CD4-positive, alpha-beta T cell treated with Interleukin-10 for 1 hour (primary cell): Measurements from ENCODE around the gene TMEM221.

Experiments
- DNase-seq: peaks from one replicate; pipeline ENCODE4 v3.0.0-alpha.2; 2020

The TMEM221 gene

DNA sequence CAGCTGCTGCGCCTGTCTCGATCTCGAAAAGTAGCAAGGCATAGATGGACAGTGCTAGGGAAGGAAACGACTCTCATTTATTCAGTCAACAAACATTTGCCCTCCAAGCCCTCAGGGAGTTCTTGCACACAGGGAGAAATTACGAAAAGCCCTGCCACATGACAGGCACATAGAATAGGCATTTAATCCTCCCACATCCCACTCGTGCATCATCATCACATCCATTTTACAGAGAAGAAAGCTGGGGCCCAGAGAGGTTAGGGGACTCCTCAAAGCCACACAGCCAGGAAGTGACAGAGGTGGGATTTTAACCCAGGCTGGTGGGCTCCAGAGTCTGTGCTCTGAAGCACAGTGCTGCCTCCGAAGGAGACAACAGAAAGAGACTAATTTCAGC, 11.6 kb downstream of the TMEM221 start:
- DNase-seq: no peak

DNA sequence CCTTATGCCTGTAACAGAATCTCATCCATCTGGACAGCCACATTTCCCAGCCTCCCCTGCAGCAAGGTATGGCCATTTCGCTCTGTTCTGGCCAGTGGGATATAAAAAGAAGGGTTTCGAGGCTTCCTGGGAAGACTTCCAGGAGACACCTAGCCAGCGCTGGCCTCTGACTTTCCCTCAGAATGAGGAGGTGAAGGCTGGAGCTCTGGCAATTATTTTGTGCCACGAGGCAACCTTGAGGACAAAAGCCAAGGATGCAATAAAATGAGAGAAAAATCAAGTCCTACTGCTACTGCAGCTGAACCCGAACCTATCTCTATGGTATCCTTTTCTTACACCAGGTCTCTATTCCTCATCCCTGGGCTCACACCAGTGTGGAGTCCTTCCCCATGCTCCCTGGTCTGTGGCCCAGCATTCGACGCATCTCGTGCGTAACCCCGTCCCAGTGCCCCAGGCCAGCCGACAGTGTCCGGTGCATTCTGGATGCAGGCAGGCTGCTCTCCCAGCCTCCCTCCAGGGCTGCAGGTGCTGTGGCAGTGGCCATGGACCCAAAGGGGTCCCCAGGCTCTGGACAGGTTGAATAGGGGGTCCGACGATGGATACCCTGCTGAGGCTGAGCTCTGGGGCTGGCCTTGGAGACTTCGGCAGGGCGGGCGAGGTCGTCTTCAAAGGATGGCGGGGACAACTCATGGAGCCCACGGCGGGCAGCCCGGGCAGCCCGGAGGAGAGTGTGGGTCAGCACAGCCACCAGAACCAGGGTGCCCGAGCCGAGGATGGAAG, 12.2 kb downstream of the TMEM221 start:
- no peak for DNase-seq

DNA sequence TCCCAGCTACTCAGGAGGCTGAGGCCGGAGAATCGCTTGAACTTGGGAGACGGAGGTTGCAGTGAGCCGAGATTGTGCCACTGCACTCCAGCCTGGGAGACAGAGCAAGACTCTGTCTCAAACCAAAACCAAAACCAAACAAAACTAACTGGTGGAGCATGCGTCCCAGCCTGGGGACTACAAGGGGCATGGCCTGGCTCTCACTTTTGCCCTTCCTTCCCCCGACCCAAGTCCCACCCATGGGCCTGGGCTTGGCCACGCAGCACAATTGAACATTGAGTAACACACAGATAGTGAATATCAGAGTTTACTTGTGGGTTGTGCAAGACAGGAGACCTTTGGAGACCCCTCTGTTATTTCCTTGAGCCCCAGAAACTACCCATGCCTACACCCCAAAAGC, 13.2 kb downstream of the TMEM221 start:
- DNase-seq: no peak

DNA sequence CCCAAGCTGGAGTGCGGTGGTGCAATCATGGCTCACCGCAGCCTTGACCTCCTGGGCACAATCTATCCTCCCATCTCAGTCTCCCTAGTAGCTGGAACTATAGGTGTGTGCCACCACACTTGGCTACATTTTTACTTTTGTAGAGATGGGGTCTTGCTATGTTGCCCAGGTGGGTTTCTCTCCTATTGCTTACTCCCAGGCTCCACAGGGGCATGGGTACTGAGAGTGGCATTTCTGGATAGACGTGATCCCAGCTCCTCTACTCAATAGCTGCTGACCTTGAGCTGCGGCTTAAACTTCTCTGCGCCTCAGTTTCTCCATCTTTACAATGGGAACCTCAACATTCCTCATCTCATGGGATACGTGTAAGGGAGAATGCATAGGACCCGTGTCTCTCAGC, 17.1 kb downstream of the TMEM221 start:
- DNase-seq: no peak

DNA sequence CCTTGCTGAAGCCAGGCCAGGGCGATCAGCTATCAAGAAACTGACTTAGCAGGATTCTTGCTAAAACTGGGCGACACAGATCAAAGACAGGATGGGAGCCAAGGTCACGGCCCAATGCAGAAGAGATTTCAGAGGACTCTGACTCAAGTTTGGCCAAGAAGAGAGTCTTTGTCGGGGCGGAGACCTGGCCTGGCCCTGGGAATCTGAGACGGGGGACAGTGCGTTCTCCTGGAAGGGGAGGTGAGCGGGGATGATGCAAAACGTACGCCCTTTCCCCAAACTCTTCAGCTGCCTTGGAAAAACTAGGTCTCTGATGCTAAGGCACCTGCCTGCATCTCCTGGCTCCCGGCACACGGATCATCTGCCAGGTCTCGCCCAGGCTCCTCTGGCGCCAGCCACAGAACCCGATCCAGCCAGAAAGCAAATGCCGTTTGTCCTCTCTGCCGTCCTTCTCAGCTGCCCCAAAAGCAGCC, 18.8 kb downstream of the TMEM221 start:
- no peak for DNase-seq

DNA sequence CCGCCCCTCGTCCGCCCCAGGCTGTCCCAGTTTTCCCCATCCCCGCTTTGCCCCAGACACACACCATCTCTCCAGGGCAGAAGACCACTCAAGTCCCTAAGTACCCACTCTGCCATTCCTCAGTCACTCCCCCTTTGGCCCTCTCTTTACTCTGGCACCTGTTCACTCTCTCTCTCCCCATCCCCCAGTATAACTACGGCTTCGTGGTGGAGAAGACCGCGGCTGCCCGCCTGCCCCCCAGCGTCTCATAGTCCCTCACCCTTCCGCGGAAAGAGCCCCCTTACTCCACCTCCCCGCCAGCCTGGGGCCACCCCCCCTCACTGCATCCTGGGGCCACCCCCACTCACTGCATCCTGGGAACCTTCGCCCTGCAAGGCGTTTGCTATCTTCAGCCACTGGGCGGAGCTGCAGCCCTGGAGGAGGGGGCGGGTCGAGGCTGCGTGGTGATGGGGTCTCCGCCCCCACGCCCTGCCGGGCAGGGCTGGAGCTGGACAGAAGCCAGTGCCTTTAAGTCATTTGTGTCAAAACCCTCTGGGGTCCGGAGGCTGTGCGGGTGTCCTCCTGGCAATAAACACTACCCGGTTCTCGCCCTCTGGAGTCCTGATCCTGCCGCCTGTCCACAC, 23.6 kb downstream of the TMEM221 start:
- DNase-seq: peak; percentile 29

DNA sequence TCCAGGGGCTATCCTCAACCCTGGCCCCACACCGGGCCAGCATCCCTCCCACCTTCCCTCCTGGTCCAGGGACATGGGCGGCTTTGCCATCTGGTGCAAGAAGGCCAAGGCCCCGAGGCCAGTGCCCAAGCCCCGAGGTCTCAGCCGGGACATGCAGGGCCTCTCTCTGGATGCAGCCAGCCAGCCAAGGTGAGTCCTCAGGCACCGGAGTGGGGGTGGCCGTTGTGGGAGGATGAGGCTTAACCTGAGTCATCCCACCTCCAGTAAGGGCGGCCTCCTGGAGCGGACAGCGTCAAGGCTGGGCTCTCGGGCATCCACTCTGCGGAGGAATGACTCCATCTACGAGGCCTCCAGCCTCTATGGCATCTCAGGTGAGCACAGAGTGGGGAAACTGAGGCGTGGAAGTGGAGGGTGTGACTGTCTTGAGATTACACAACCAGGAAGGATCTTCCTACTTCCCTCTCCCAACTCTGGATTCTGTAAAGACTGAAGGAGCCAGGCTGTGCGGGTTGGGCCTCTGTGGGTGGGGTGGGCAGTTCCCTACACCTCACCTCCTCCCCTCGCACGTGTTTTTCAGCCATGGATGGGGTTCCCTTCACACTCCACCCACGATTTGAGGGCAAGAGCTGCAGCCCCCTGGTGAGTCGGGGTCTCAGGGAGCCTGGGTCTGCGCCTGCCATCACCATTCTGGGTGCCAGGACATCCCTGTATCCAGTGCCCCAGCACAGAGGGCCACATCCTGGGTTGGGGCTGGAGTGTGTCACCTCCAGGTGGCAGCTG, 24.8 kb downstream of the TMEM221 start:
- DNase-seq: no peak

DNA sequence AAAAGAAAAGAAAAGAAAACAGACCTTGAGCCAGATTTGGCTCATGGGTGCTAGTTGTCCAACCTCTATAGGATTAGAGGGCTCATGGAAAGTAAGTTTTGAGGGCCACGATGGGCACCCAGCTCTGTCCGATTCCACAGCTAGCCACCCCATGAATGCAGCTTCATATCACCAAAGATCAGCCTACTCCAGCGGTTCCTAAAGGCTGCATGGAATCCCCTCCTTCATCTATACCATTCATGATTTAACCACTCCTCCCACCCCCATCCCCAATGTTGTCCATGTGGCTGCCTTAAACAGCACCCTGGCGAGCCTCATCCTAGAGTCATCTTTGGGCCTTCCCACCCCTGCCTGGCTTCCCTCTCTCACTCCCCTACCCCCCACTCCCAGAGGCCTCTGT, 26.5 kb downstream of the TMEM221 start:
- DNase-seq: no peak

DNA sequence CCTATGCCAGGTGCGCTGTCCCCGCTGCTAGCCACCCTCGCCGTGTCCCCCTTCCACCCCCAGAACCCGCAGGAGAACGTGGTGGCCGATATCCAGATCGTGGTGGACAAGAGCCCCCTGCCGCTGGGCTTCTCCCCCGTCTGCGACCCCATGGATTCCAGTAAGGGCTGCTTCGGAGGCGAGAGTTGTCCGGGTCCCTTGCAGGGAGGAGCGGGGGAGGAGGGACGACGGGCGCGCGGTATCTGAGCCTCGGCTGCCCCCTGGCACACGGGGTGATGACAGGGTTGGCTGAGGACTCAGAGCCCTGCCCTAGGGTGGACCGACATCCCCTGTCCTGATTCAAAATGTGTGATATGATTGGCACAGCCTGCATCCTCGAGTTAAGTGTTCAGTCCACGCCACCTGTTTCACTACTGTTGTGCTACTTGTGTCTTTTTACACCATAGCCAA, 28.0 kb downstream of the TMEM221 start:
- peak; percentile 32 for DNase-seq

DNA sequence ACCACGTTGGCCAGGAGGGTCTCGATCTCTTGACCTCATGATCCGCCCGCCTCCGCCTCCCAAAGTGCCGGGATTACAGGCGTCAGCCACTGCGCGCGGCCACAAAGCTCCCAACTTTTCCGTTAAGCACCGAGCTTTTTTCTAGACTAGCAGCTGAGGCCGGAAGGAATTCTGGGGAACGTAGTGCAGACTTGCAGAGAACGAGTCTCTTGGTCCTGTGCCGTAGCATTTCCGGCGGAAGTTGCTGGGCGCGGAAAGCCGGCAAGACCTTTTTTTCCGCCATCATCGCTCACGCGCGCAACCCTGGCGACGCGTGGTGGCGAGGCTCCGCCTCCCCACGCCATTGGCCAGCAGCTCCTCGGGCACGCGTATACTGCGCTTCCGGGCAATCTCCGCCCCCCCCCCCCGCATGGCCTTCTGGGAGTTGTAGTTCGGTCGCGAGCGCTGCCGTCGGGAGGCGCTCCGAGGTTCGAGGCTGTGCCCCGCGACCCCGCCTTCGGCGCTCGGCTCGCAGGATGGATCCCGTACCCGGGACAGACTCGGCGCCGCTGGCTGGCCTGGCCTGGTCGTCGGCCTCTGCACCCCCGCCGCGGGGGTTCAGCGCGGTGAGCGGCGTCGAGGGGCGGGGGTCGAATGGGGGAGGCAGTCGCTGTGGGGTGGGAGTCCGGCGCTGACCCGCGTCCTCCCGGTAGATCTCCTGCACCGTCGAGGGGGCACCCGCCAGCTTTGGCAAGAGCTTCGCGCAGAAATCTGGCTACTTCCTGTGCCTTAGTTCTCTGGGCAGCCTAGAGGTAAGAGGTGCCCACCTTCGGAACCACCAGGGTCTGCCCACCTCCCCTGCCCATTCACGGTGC, 28.6 kb downstream of the TMEM221 start, which contains the start of gene MVB12A:
Gene MVB12A (plus strand): TSS at position 427 of the 854 bp plus-strand sequence. CDS start 89 bp downstream, at position 516.
- DNase-seq: peak; percentile 97

DNA sequence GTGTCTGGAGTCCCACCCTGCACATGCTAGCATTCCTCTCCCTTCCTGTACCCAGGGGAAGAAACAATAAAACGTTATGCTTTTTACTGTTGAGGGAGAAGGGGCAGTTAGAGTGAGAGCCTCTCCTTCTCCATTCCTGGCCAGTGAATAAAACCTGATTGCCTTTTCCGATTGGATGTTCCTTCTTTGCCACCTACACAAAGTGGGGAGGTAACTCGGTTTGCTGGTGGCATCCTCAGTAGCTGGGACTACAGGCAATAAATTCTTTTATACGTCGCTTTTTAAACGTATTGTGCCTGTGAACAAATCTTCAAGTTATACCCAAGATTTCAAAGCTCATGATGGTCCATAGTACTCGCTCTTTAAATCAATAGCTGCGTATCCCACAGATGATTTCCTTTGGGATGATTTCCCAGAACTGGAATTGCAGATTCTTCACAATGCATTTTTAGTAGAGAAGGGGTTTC, 29.3 kb downstream of the TMEM221 start:
- no peak for DNase-seq

DNA sequence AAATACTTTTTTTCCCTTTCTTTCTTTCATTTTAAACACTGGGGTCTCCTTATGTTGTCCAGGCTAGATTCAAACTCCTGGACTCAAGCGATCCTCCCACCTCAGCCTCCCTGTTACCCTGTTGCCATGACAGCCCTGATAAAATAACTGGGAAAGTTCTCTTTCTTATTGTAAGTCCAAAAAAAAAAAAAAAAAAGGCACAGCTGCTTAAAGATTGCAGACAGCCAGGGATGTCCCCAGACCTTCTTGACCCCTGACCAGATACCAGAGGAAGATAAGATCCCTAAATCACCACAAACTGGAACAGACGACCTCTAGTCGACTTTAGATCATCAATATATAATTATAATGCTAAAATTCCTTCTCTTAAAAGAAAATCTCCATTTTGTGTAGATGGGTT, 29.8 kb downstream of the TMEM221 start:
- no peak for DNase-seq

DNA sequence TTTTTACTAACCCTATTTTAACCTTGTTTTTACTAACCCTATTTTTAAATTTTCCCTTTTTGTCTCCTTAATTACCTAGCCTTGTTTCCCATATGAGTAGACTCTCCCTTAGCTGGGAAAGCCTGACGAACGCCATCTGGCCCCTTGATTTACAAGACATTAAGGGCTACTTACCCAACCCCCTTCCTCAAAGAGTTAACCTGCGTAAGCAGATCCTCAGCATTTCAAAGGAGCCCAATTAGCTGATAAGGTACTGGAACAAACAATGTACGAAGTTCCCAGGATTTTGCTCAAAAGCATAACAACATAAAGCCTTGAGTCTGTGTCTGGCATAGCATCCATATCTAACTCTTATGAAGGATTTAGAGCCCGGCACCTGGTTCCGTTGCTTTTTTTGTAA, 33.3 kb downstream of the TMEM221 start:
- no peak for DNase-seq

DNA sequence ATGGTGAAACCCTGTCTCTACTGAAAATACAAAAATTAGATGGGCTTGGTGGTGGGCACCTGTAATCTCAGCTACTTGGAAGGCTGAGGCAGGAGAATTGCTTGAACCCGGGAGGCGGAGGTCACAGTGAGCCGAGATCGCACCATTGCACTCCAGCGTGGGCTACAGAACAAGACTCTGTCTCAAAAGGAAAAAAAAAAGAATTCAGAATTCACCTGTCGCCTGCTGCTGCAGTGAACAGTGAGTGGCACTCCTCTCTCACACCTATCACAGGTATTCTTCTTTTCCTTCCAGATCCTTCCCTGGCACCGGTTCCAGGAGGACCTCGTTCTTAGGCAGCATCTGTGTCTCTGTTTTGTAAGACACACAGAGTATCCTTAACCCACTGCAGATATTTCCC, 34.4 kb downstream of the TMEM221 start:
- no peak for DNase-seq

DNA sequence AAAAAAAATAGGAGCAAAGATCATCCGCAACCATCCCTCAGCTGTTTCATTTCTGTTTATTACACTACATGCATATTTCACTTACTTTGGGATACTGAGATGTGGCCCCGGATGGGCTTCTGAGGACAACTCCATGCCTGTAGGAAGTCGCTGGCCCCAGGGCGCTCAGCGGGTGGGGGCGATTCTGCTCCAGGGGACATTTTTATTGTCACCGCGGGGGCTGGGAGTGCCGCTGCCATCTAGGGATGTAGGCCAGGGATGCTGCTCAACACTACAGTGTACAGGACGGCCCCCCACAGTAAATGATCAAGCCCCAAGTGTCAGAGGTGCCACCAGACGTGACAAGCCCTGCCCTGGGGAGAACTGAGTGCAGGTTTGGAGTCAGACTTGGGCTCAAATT, 36.7 kb downstream of the TMEM221 start:
- no peak for DNase-seq

DNA sequence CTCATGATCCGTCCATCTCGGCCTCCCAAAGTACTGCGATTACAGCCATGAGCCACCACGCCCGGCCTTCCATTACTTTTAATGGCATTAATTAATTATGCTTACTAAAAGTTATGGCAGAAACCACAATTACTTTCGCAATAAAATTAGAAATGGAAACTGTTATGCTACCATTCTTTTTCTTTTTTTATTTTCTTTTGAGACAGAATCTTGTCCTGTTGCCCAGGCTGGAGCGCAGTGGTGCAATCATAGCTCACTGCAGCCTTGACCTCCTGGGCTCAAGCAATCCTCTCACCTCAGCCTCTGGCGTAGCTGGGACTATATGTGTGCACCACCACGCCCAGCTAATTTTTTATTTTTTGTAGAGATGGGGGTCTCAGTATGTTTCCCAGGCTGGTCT, 38.5 kb downstream of the TMEM221 start:
- no peak for DNase-seq

DNA sequence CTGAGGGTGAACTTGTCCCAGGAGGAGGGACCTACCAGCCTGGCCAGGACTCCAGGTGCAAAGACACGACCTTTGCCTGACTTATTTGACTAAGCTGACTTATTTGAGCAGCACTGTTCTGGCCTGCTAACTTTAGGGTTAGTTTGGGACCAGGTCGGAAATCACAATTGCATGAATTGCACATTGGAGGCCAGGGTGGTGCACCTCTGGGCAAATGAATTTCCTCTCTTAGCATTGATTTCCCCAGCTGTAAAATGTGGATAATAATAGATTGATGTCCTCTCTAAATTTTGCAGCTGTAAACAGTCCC, 41.6 kb downstream of the TMEM221 start:
- DNase-seq: no peak

DNA sequence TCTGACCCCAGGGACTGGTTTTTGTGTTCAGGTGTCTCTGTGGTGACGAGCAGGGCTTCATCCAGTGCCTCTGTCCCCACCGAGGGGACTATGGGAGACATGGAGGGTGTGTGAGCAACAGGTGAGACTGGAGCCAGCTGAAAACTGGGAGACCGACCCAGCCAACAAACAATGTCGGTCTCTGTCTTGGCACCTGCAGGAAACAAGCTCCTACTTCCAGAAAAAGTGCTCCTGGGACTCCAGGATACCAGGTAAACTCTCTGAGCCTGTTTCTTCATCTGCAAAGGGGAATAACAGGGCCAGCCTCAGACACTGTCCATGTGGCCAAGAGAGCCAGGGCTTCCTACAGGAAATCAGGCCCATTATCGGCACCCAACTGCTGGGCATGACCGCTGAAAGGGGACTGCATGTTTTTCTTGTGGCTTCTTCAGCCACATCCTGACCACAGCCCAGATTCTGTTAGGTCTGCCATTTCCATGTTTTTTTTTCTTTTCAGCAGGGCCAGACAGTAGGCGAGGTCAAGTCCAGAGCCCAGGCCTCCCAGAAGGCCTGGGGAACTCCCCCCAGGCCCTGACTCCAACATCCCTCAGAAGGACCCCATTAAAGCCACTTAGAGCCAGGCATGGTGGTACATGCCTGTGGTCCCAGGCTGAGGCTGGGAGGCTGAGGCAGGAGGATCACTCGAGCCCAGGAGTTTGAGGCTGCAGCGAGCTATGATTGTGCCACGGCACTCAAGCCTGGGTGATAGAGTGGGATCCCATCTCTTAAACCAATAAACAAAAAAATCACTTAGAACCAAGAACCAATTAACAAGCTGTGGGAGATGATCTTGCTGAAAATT, 42.2 kb downstream of the TMEM221 start:
- DNase-seq: peak; percentile 30

DNA sequence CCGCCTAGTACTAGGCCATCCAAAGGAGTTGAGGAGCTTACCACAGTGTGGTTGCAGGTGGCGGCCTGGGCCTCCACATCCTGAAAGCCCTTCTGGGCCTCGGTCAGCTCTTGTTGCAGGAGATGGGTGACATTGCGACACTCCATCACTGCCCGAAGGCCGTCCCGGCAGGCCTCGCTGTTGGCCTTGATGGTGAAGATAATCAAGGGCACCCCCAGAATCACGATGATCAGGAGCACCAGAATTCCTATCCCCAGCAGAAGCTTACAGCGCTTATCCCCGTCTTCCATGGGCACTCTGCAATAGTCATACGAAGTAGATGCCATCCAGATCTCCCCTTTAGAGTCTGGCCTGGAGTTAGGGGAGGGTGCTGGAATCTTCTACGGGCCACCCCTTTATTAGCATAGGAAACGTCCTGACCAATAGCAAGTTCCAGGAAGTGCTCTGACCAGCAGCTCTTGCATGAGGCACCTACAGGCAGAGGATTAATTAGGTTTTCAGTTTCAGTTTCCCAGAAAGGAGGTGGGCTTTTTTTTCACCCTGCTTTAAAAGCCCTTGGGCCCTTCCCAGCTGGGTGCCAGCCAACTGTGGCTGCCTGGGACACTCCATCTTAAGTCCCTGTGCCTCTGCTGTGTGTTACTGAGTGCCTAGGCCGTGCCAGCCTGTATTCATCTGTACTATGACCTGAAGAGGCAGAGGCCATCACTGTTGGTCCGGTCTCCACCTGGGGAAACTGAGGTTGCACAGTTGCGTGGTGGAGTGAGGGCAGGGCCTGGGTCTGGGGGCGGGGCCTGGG, 43.0 kb downstream of the TMEM221 start, which contains the start of gene BST2:
Gene BST2 (minus strand): TSS at position 381 of the 796 bp plus-strand sequence. CDS start 55 bp downstream, at position 326.
- peak; percentile 82 for DNase-seq

DNA sequence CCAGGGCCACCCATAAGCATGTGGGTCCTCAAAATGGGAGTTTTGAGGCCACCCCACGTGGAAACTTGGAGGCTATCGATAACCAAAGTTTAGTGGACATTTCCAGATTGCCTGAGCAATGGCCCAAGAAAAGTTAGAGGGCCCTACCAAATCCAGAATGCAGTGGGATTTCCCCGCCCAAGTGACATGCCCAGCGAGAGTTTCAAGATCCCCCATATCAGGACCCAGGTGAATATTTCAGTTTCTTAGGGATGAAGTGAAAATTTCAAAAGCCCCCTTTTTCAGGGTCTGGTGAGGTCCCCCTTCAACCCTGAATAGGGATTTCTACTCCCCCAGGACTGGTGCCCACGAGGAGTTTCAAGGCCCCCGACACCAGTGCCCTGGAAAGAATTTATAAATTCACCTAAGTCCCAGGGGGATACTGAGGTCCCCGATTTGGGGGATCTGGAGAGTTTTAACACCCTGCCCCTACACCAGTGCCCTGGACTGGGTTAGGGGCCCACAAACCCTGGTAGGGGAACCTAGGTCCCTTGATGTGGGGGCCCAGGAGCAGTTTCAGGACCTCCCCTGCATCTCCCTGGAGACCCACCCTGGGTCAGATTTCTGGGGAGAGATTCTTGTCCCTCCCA, 43.7 kb downstream of the TMEM221 start:
- no peak for DNase-seq
